T-cell (primary cell): ENCODE results near the gene ROBO1. TPM values are rescaled to one million over a fixed set of nuclear protein-coding genes. Genes with fewer than 3 reads are reported as not detected.

Experiments
- ATAC-seq, 4 experiments: fragments of 200-7000 bp in 3 of 4; fragments of 150-1000 bp in 1 of 4; cut with Tn5 transposase; replicated peaks in 1 of 4; 1 replicate in 3 of 4; 2 replicates in 1 of 4; pipeline ENCODE4 v1.10.0; 2021; ENCODE audit warnings: moderate library complexity in 3 of 4, mild to moderate bottlenecking in 2 of 4, moderate number of reproducible peaks in 1 of 4
- CTCF ChIA-PET, 2 donors: fragments of 300-600 bp; sonication (Branson Sonifier 250); formaldehyde crosslinking; loops; one replicate each; lab custom pipeline; 2022; ENCODE audit warnings: antibody characterized with exemption in 2 of 2; lab: Charles Lee
- POLR2A ChIA-PET, 2 donors: fragments of 300-600 bp; sonication (Branson Sonifier 250); formaldehyde crosslinking; loops; one replicate each; lab custom pipeline; 2022; ENCODE audit warnings: antibody characterized with exemption in 2 of 2; lab: Charles Lee
- DNase-seq, 35 experiments: peaks; one replicate each; pipeline versions ENCODE4 v3.0.0 to v3.0.0-alpha.2; 2013 to 2023
- H3K27ac ChIP-seq: one replicate; pipeline ENCODE4 v1.5.1; 2013; ENCODE audit warnings: low read length
- H3K27me3 ChIP-seq, 2 experiments: replicated peaks in 1 of 2; 1 replicate in 1 of 2; 2 replicates in 1 of 2; pipeline versions ENCODE4 v1.6.1 to v1.7.0; 2013; ENCODE audit warnings: low read length in 1 of 2, mixed read lengths in 1 of 2; ENCODE audit not compliant: control insufficient read depth in 2 of 2, insufficient read depth in 2 of 2; ENCODE audit errors: extremely low read depth in 1 of 2
- H3K36me3 ChIP-seq, 2 donors: 1 replicate in 1 of 2; 2 replicates in 1 of 2; pipeline versions ENCODE4 v1.6.1 to v1.7.0; 2013; ENCODE audit warnings: low read length in 1 of 2; ENCODE audit not compliant: control insufficient read depth in 2 of 2, insufficient read depth in 1 of 2; ENCODE audit errors: extremely low read depth in 1 of 2
- H3K4me1 ChIP-seq, 2 experiments: 1 replicate in 1 of 2; 2 replicates in 1 of 2; pipeline versions ENCODE4 v1.6.1 to v1.7.0; 2013; ENCODE audit warnings: low read length in 2 of 2, mixed read lengths in 1 of 2; ENCODE audit not compliant: insufficient read depth in 2 of 2, control insufficient read depth in 1 of 2; ENCODE audit errors: extremely low read depth in 1 of 2
- H3K4me3 ChIP-seq, 2 donors: 1 replicate in 1 of 2; 2 replicates in 1 of 2; pipeline versions ENCODE4 v1.5.1 to v1.7.0; 2013; ENCODE audit warnings: mild to moderate bottlenecking in 2 of 2, low read length in 1 of 2, moderate library complexity in 1 of 2; ENCODE audit not compliant: control insufficient read depth in 1 of 2; ENCODE audit errors: extremely low read depth in 1 of 2
- H3K9me3 ChIP-seq: 2 replicates; pipeline ENCODE4 v1.7.0; 2013
- H3K27ac Mint-ChIP-seq, 2 donors: one replicate each; pipeline ENCODE4 v1.8.0; 2020 to 2021; ENCODE audit warnings: mild to moderate bottlenecking in 2 of 2, mixed read lengths in 2 of 2
- H3K27me3 Mint-ChIP-seq, 2 donors: one replicate each; pipeline ENCODE4 v1.8.0; 2021 to 2022; ENCODE audit warnings: mixed read lengths in 2 of 2
- H3K36me3 Mint-ChIP-seq: one replicate; pipeline ENCODE4 v1.8.0; 2021; ENCODE audit warnings: mixed read lengths
- H3K4me1 Mint-ChIP-seq, 3 donors: one replicate each; pipeline ENCODE4 v1.8.0; 2020 to 2022; ENCODE audit warnings: mixed read lengths in 3 of 3, mild to moderate bottlenecking in 1 of 3
- H3K4me3 Mint-ChIP-seq, 3 donors: one replicate each; pipeline ENCODE4 v1.8.0; 2020 to 2022; ENCODE audit warnings: mild to moderate bottlenecking in 3 of 3, mixed read lengths in 3 of 3, moderate library complexity in 3 of 3
- H3K9me3 Mint-ChIP-seq, 3 donors: one replicate each; pipeline ENCODE4 v1.8.0; 2020 to 2022; ENCODE audit warnings: mixed read lengths in 3 of 3
- WGBS: methylation state at CpG from one replicate; pipeline ENCODE4 v1.1.5; 2013; ENCODE audit warnings: missing lambda C conversion rate; ENCODE audit not compliant: insufficient coverage; 5-methylcytosine and 5-hydroxymethylcytosine counted together
- total RNA-seq, 35 experiments: library from RNA in 6 of 35; stranded (reverse) in 6 of 35; fragments of 120-200 nt in 1 of 35; gene quantifications; one replicate each; pipeline versions ENCODE4 v1.2.1 to v1.2.4 and lab custom pipeline; 2013 to 2026

Gene ROBO1
- total RNA-seq, 5 donors from 2014 or later (not counting 1 experiment from before 2014, with no cell fraction given), result 0.20 to 2.4 (median 1.7) TPM

DNA sequence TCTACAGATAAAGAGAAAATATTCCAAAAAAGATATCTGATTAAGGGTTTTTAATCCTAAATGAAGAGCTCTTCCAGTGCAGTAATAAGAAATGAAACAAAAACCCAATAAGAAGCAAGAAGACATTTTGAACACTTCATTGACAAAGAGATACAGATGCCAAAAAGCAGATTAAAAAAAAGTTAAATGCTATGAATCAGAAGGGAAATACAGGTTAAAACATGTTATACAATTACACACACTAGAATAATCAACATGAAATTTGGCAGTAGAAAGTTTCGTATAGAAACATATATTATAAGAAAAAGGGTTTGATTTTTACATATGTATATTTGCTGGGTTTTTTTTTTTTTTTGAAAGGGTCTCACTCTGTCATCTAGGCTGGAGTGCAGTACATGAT is 135.0 kb downstream of the ROBO1 start:
- no peak for DNase-seq
- Mint-ChIP-seq H3K27me3 (no peaks in the 10 kb centered on the region), H3K9me3 (peaks cover 11 to 32% (median 29%) of the 10 kb centered on the region in 3 donors), H3K36me3 (no peaks in the 10 kb centered on the region), H3K4me1 (no peaks in the 10 kb centered on the region), H3K4me3 (no peak overlapping the region), H3K27ac (no peak overlapping the region)
- ATAC-seq, result no peak
- no peaks in the 10 kb centered on the region for H3K9me3 ChIP-seq
- WGBS, result no CpG with 5 or more reads among the region's 1 CpG
- H3K27ac ChIP-seq, result no peak overlapping the region
- CTCF ChIA-PET, result no interaction called here
- no peaks in the 10 kb centered on the region for H3K36me3 ChIP-seq
- POLR2A ChIA-PET, result no interaction called here
- H3K4me1 ChIP-seq, result no peaks in the 10 kb centered on the region
- no peaks in the 10 kb centered on the region for H3K27me3 ChIP-seq
- H3K4me3 ChIP-seq, result no peak overlapping the region

DNA sequence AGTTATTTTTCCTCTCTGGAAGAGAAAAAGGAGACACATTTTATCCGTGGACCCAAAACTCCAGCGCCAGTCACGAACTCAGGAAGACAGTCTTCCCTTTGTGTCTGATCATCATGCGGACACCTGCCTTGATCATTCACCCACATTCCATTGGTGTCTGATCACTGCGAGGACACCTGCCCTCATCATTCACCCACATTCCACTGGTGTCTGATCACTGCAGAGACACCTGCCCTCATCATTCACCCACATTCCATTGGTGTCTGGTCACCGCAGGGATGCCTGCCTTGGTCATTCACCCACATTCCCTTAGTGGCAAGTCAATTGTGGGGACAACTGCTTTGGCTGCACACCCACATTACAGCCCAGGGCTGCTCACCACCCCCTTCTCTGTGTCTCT is 148.9 kb downstream of the ROBO1 start:
- H3K9me3 ChIP-seq, result no peaks in the 10 kb centered on the region
- 83% methylated on average over 2 of the region's 6 CpGs for WGBS

DNA sequence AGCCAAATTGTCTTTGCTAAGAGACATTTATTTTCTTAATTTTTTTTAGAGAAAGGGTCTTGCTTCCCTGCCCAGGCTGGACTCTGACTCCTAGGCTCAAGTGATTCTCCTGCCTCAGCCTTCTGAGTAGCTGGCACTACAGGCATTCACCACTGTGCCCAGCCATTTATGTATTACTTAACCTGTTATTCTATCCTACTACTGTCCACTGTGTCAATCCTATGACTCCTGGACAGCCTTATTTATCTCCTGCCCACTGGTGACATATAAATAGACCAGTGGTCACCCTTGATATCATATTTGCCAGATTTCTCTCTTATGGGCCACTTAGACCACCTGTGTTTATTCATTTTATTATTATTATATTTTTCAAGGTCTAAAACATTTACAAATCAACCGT is 161.4 kb downstream of the ROBO1 start:
- Mint-ChIP-seq H3K4me1 (no peaks in the 10 kb centered on the region), H3K27me3 (no peaks in the 10 kb centered on the region), H3K9me3 (peaks cover 12 to 30% (median 18%) of the 10 kb centered on the region in 3 donors), H3K27ac (no peak overlapping the region), H3K4me3 (no peak overlapping the region), H3K36me3 (no peaks in the 10 kb centered on the region)
- ATAC-seq (no peak), DNase-seq (no peak)
- ChIA-PET POLR2A (interaction anchor here in 1 of 2 donors (0.6 kb wide), 1 partner anchor 429 kb away, joined by 3 read pairs; no protein-coding TSS in a partner anchor), CTCF (no interaction called here)
- no CpG with 5 or more reads among the region's 1 CpG for WGBS
- H3K27ac ChIP-seq, result no peak overlapping the region
- no peaks in the 10 kb centered on the region for H3K4me1 ChIP-seq
- no peaks in the 10 kb centered on the region for H3K27me3 ChIP-seq
- peaks cover 2% of the 10 kb centered on the region for H3K9me3 ChIP-seq
- H3K36me3 ChIP-seq, result no peaks in the 10 kb centered on the region
- H3K4me3 ChIP-seq, result no peak overlapping the region

More for the DNA sequence above, 148.9 kb downstream of the ROBO1 start:
- H3K36me3 ChIP-seq, result no peaks in the 10 kb centered on the region
- H3K4me3 ChIP-seq, result no peak overlapping the region
- ChIA-PET CTCF (no interaction called here), POLR2A (no interaction called here)
- H3K27me3 ChIP-seq, result no peaks in the 10 kb centered on the region
- Mint-ChIP-seq H3K27ac (no peak overlapping the region), H3K4me3 (no peak overlapping the region), H3K9me3 (peaks cover 32 to 59% (median 56%) of the 10 kb centered on the region in 3 donors), H3K4me1 (no peaks in the 10 kb centered on the region), H3K36me3 (no peaks in the 10 kb centered on the region), H3K27me3 (no peaks in the 10 kb centered on the region)
- no peak for DNase-seq
- ATAC-seq, result no peak
- H3K27ac ChIP-seq, result no peak overlapping the region
- no peaks in the 10 kb centered on the region for H3K4me1 ChIP-seq

DNA sequence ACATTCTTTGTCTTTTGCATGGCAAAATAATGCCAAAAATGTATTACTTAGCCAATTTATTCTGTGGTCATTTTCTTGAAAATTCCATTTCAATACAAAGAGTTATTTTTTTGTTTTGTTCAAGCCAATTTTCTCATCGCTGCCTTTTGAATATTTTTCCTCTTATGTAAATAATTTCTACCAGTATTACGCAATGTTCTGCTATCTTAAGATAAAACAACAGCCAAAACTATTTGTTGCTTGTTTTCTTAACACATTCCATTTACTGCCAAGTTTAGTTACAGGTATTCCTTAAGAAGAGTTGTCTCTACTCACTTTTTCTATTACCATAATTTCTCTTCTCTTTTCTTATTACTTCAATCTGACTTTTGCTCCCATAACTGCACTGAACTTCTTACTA is 163.1 kb downstream of the ROBO1 start:
- ATAC-seq (no peak), DNase-seq (no peak)
- H3K36me3 ChIP-seq, result no peaks in the 10 kb centered on the region
- WGBS, result no CpG with 5 or more reads among the region's 2 CpGs
- H3K9me3 ChIP-seq, result peaks cover 2% of the 10 kb centered on the region
- H3K4me3 ChIP-seq, result no peak overlapping the region
- no peak overlapping the region for H3K4me3 Mint-ChIP-seq
- H3K36me3 Mint-ChIP-seq, result no peaks in the 10 kb centered on the region
- H3K27ac Mint-ChIP-seq, result no peak overlapping the region
- ChIA-PET POLR2A (no interaction called here), CTCF (no interaction called here)
- H3K27ac ChIP-seq, result no peak overlapping the region
- H3K9me3 Mint-ChIP-seq, result peaks cover 9 to 32% (median 18%) of the 10 kb centered on the region in 3 donors
- no peaks in the 10 kb centered on the region for H3K27me3 Mint-ChIP-seq
- H3K4me1 Mint-ChIP-seq, result no peaks in the 10 kb centered on the region
- H3K4me1 ChIP-seq, result no peaks in the 10 kb centered on the region
- H3K27me3 ChIP-seq, result no peaks in the 10 kb centered on the region

DNA sequence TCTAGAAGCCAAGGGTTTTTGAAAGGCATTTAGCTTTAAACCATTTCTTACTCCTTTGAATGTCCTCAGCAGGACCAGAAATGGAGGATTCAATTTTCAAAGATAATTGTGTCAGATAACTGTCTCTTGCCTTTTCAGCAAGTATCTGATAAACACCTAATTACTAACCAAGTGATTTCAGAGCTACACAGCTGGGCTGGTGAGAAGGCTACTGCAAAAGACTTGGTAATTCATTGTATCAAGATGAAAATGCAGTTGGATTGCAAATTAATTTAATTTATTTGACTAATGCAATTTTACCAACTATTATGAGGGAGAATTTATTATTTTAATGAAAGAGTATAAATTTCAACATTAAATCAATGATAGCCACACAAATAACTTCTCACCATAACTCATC is 165.4 kb downstream of the ROBO1 start:
- H3K4me1 ChIP-seq, result no peaks in the 10 kb centered on the region
- H3K27me3 ChIP-seq, result no peaks in the 10 kb centered on the region
- no peaks in the 10 kb centered on the region for H3K36me3 Mint-ChIP-seq
- no peaks in the 10 kb centered on the region for H3K4me1 Mint-ChIP-seq
- H3K27ac ChIP-seq, result no peak overlapping the region
- CTCF ChIA-PET, result no interaction called here
- H3K9me3 Mint-ChIP-seq, result peaks cover 7 to 25% (median 13%) of the 10 kb centered on the region in 3 donors
- H3K27me3 Mint-ChIP-seq, result no peaks in the 10 kb centered on the region
- POLR2A ChIA-PET, result no interaction called here
- DNase-seq (no peak), ATAC-seq (no peak)
- no peaks in the 10 kb centered on the region for H3K9me3 ChIP-seq
- H3K36me3 ChIP-seq, result no peaks in the 10 kb centered on the region
- H3K27ac Mint-ChIP-seq, result no peak overlapping the region
- H3K4me3 ChIP-seq, result no peak overlapping the region
- H3K4me3 Mint-ChIP-seq, result no peak overlapping the region

DNA sequence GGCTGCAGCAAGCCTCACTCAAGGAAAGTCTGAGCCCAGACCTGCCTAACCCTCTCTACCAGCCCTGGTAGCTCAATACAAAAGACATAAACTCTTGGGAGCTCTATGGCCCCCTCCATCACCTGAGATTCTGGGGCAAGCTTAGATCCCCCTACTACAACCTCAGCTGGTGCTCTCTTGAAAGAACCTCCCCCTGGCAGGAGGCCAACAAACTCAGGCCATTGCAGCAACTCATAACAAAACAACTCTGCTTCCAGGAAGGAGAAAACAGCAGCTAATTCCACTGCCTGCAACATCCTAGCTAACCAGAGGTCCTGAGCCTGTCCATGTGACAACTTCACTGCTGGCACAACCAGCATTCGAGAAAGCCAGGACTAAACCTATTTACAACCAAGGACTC is 169.2 kb downstream of the ROBO1 start:
- ATAC-seq, result no peak
- Histone ChIP-seq H3K27me3 (no peaks in the 10 kb centered on the region), H3K9me3 (no peaks in the 10 kb centered on the region), H3K4me3 (no peak overlapping the region), H3K27ac (no peak overlapping the region), H3K4me1 (no peaks in the 10 kb centered on the region), H3K36me3 (no peaks in the 10 kb centered on the region)
- no peak overlapping the region for H3K27ac Mint-ChIP-seq
- H3K4me1 Mint-ChIP-seq, result no peaks in the 10 kb centered on the region
- H3K4me3 Mint-ChIP-seq, result no peak overlapping the region
- DNase-seq, result no peak
- ChIA-PET POLR2A (no interaction called here), CTCF (no interaction called here)
- H3K36me3 Mint-ChIP-seq, result no peaks in the 10 kb centered on the region
- no CpG with 5 or more reads among the region's 1 CpG for WGBS
- peaks cover 5 to 24% (median 6%) of the 10 kb centered on the region in 3 donors for H3K9me3 Mint-ChIP-seq
- H3K27me3 Mint-ChIP-seq, result no peaks in the 10 kb centered on the region

DNA sequence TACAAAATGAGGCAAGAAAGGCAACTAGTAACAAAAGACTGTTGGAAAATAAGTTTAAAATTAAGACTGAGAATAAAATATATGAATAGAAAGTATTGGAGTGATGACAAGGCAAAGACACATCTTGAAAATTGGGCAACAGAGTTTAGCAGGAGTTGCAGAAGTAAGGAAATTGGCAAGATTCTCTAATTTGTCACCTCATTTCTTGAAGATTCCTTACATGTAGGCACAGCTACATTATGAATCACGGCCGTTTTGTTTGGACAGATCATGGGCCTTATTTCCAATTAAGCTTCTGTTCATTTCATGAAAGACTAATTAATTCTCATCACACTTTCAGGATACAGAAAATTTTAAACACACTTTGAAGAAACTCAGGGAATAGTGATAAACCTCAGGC is 170.1 kb downstream of the ROBO1 start:
- POLR2A ChIA-PET, result no interaction called here
- CTCF ChIA-PET, result no interaction called here
- Histone ChIP-seq H3K27me3 (no peaks in the 10 kb centered on the region), H3K4me3 (no peak overlapping the region), H3K27ac (no peak overlapping the region), H3K9me3 (no peaks in the 10 kb centered on the region), H3K36me3 (no peaks in the 10 kb centered on the region), H3K4me1 (no peaks in the 10 kb centered on the region)
- ATAC-seq (no peak), DNase-seq (no peak)
- 90% methylated on average over 2 of the region's 2 CpGs for whole genome bisulfite sequencing
- Mint-ChIP-seq H3K27me3 (no peaks in the 10 kb centered on the region), H3K36me3 (no peaks in the 10 kb centered on the region), H3K9me3 (peaks cover 0 to 16% (median 6%) of the 10 kb centered on the region in 3 donors), H3K4me1 (no peaks in the 10 kb centered on the region), H3K27ac (no peak overlapping the region), H3K4me3 (no peak overlapping the region)
